ENCODE results near the gene C19orf25. TPM values are rescaled to one million over a fixed set of nuclear protein-coding genes. Genes with fewer than 3 reads are reported as not detected.

Gene C19orf25
- total RNA-seq, 4 donors from 2014 or later = 35.5 to 68.5 (median 61.9) TPM

DNA sequence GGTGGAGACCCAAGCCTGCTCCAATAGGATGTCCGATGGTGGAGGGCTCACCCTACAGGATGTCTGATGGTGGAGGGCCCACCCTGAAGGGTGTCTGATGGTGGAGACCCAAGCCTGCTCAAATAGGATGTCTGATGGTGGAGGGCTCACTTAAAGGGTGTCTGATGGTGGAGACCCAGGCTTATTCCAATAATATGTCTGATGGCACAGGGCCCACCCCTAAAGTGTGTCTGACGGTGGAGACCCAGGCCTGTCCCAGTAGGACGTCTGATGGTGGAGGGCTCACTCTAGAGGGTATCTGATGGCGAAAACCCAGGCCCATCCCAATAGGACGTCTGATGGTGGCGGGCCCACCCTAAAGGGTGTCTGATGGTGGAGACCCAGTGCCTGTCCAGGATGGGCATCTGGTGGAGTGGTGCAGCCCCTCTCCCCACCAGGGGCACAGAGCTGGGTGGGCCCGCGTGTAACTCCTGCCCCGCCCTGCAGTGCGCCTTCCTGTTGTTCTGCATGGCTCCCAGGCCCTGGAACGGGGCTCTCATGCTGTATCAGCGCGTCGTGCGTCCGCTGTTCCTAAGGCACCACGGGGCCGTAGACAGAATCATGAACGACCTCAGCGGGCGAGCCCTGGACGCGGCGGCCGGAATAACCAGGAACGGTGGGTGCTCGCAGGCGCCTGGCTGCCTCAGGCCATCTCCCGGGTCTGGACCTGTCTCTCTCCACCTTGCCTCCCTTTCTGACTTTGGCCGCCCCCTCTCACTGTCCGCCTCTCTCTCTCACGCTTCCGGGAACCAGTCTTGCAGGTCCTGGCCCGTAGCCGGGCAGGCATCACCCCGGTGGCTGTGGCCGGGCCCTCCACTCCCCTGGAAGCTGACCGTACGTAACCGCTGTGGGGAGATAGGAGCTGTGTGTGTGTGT is 17.0 kb upstream of the C19orf25 start:
- TF ChIP-seq POLR2A (IDR thresholded peaks at IDR 0.05) = no peak
- TF ChIP-seq, protein P1, sequence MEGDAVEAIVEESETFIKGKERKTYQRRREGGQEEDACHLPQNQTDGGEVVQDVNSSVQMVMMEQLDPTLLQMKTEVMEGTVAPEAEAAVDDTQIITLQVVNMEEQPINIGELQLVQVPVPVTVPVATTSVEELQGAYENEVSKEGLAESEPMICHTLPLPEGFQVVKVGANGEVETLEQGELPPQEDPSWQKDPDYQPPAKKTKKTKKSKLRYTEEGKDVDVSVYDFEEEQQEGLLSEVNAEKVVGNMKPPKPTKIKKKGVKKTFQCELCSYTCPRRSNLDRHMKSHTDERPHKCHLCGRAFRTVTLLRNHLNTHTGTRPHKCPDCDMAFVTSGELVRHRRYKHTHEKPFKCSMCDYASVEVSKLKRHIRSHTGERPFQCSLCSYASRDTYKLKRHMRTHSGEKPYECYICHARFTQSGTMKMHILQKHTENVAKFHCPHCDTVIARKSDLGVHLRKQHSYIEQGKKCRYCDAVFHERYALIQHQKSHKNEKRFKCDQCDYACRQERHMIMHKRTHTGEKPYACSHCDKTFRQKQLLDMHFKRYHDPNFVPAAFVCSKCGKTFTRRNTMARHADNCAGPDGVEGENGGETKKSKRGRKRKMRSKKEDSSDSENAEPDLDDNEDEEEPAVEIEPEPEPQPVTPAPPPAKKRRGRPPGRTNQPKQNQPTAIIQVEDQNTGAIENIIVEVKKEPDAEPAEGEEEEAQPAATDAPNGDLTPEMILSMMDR (IDR thresholded peaks at IDR 0.05) = no peak
- Histone ChIP-seq H3K36me3 (no peaks in the 10 kb centered on the region), H3K9me3 (no peaks in the 10 kb centered on the region), H3K4me3 (no peak overlapping the region), H3K27ac (no peak overlapping the region), H3K4me1 (peaks cover 0 to 25% (median 4%) of the 10 kb centered on the region in 4 donors), H3K27me3 (no peaks in the 10 kb centered on the region)
- no peak for DNase-seq

DNA sequence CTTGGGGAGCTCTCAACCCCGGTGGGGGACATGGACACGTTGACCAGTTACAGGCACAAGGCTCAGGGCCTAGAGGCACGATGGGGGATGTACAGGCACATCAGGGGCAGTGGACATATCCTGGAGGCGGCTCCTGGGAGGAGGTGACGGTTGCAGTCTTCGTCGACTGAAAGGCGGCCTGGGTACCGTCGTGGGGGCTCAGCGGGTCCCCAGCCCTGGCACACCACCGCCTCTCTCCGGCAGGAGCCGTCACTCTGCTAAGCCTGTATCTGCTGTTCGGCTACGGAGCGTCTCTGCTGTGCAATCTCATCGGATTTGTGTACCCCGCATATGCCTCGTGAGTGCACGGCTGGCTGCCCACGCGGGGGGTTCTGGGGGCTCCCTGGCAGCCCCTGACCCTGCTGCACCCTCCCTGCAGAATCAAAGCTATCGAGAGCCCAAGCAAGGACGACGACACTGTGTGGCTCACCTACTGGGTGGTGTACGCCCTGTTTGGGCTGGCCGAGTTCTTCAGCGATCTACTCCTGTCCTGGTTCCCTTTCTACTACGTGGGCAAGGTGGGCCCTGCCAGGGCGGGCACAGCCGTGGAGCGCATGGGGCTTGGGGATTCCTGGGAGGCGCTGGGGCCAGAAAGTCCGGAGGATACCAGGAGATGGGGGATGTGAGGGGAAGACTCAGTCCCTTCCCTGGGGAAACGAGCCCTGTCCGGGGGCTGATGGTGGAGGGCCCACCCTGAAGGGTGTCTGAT is 16.2 kb upstream of the C19orf25 start:
- no peaks in the 10 kb centered on the region for H3K27me3 ChIP-seq
- H3K27ac ChIP-seq = no peak overlapping the region
- peaks cover 0 to 25% (median 4%) of the 10 kb centered on the region in 4 donors for H3K4me1 ChIP-seq
- DNase-seq = no peak
- no peaks in the 10 kb centered on the region for H3K36me3 ChIP-seq
- no peaks in the 10 kb centered on the region for H3K9me3 ChIP-seq
- H3K4me3 ChIP-seq = no peak overlapping the region
- no peak for TF ChIP-seq POLR2A (IDR thresholded peaks at IDR 0.05)
- TF ChIP-seq, protein P1 (IDR thresholded peaks at IDR 0.05) = no peak

DNA sequence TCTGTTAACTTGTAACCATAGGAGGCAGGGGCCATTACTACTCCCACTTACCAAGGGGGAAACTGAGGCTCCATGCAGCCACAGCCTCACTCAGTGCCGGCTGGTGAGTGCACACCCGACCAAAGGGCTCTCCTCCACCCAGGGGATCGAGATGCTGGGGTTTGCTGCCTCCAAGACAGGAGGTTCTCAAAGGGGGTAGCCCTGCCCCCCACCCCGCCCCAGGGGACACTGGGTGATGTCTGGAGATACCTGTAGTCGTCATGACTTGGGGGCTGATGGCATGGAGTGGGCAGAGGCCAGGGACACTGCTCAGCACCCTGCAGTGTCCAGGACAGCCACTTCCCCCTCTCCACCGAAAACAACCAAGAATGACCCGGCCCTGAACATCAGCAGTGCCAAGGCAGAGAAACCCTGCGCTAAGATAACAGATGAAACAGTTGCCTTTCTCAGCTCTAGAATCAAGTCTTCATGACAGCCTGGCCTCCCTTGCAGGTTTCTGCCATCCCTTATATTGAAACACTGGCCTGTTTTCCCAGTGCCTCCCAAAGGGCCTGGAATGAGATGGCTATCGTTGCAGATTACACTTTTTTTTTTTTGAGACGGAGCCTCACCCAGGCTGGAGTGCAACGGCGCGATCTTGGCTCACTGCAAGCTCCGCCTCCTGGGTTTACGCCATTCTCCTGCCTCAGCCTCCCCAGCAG is 15.2 kb upstream of the C19orf25 start:
- no peak for DNase-seq
- TF ChIP-seq, protein P1 (IDR thresholded peaks at IDR 0.05) = no peak
- no peak for TF ChIP-seq POLR2A (IDR thresholded peaks at IDR 0.05)
- Histone ChIP-seq H3K27ac (peak overlapping the region in 2 of 4 donors; percentile 86 to 90), H3K36me3 (no peaks in the 10 kb centered on the region), H3K4me1 (peaks cover 0 to 33% (median 9%) of the 10 kb centered on the region in 4 donors), H3K9me3 (no peaks in the 10 kb centered on the region), H3K27me3 (no peaks in the 10 kb centered on the region), H3K4me3 (no peak overlapping the region)

DNA sequence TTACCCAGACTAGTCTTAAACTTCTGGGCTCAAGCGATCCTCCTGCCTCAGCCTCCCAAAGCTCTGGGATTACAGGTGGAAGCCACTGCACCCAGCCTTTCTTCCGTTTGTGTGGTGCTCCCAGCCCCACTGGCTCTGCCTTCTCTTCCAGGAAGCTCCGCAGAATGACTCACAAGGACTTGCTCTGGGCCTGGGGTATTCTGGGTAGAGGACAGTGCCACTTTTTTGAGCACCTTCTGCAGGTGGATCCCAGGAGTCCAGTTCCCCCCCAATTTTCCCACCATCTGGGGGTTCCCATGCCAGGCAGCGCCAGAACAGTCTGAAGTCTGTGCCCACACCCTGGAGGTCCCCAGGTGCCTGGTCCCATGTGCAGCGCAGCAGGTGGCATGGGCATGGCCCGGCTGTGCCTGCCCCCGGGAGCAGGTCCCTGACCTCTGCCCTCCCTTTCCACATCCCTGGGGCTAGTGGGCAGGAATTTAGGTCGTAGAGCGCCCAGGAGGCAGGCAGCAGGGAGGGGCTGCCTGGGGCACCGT is 13.5 kb upstream of the C19orf25 start:
- no peaks in the 10 kb centered on the region for H3K36me3 ChIP-seq
- TF ChIP-seq POLR2A (IDR thresholded peaks at IDR 0.05) = peak; percentile 84 to 90
- TF ChIP-seq, protein P1 (IDR thresholded peaks at IDR 0.05) = no peak
- H3K9me3 ChIP-seq = no peaks in the 10 kb centered on the region
- peak overlapping the region in 3 of 4 donors; percentile 42 to 81 (median 74) for H3K4me3 ChIP-seq
- H3K27me3 ChIP-seq = no peaks in the 10 kb centered on the region
- peak overlapping the region in 3 of 4 donors; percentile 57 to 90 (median 86) for H3K27ac ChIP-seq
- peak in 2 of 3 donors; percentile 73 to 81 for DNase-seq
- peaks cover 0 to 33% (median 9%) of the 10 kb centered on the region in 4 donors for H3K4me1 ChIP-seq

DNA sequence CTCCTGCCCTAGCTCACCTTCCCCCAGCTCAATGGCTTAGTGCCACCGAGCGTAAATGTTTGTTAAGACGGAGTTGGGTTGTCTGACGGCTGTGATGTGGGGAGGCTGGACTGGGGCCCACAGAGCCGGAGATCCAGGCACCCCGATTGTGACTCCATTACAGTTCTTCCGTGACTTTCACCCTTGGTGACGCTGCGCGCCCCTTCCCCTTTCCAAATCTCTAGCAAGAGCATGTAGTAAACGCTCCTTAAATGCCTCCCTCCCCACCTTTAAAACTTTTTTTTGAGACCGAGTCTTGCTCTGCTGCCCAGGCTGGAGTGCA is 12.8 kb upstream of the C19orf25 start:
- Histone ChIP-seq H3K4me3 (peak overlapping the region in 3 of 4 donors; percentile 42 to 81 (median 74)), H3K27me3 (no peaks in the 10 kb centered on the region), H3K36me3 (no peaks in the 10 kb centered on the region), H3K4me1 (peaks cover 0 to 33% (median 9%) of the 10 kb centered on the region in 4 donors), H3K27ac (peak overlapping the region in 3 of 4 donors; percentile 57 to 90 (median 86)), H3K9me3 (no peaks in the 10 kb centered on the region)
- DNase-seq = no peak
- TF ChIP-seq, protein P1 (IDR thresholded peaks at IDR 0.05) = no peak
- no peak for TF ChIP-seq POLR2A (IDR thresholded peaks at IDR 0.05)

Data from Peyer's patch (tissue), 4 donors.